ENCODE measurements around the gene RIT1. TPM values are rescaled to one million over a fixed set of nuclear protein-coding genes. Genes with fewer than 3 reads are reported as not detected.

Gene RIT1
- total RNA-seq, 3 donors from 2014 or later: 29.2 to 32.6 (median 29.4) TPM

- Histone ChIP-seq H3K9me3 (no peaks in the 10 kb centered on the region), H3K27me3 (no peaks in the 10 kb centered on the region), H3K4me1 (no peaks in the 10 kb centered on the region), H3K27ac (no peak overlapping the region), H3K36me3 (no peaks in the 10 kb centered on the region), H3K4me3 (no peak overlapping the region)
- no peak for DNase-seq (ENCODE audit: low spot score in 2 of 2)
- intact Hi-C loops (cut with DNase I; ENCODE audit: low total_unique reads): no loop called here
- TF ChIP-seq POLR2AphosphoS5 (IDR thresholded peaks at IDR 0.05) (no peak), POLR2A (IDR thresholded peaks at IDR 0.05) (no peak), CTCF (IDR thresholded peaks at IDR 0.05) (no peak)
Observed at GRCh38 chr1:155850345-155850744, 60.8 kb downstream of the RIT1 start.

- Histone ChIP-seq H3K9me3 (no peaks in the 10 kb centered on the region), H3K36me3 (no peaks in the 10 kb centered on the region), H3K4me1 (no peaks in the 10 kb centered on the region), H3K27ac (no peak overlapping the region), H3K4me3 (no peak overlapping the region), H3K27me3 (no peaks in the 10 kb centered on the region)
- intact Hi-C loops (cut with DNase I; ENCODE audit: low total_unique reads): no loop called here
- TF ChIP-seq POLR2AphosphoS5 (IDR thresholded peaks at IDR 0.05) (no peak), CTCF (IDR thresholded peaks at IDR 0.05) (no peak), POLR2A (IDR thresholded peaks at IDR 0.05) (no peak)
- no peak for DNase-seq (ENCODE audit: low spot score in 2 of 2)
Observed at GRCh38 chr1:155847823-155848529, 63.2 kb downstream of the RIT1 start.

Other genes with a start within 250 kb of the RIT1 start
- gene YY1AP1, start 222.6 kb downstream of the RIT1 start, total RNA-seq: 100 to 1,000 TPM; 107 to 156 (median 155) TPM
- 100 to 1,000 TPM; 143 to 195 (median 168) TPM for gene DAP3, start 222.3 kb downstream of the RIT1 start, total RNA-seq
- 10 to 100 TPM; 33.3 to 56.4 (median 56.1) TPM for gene GON4L, start 54.1 kb downstream of the RIT1 start, total RNA-seq
- gene SYT11, start 51.8 kb downstream of the RIT1 start, total RNA-seq: 1 to 10 TPM; 4.5 to 8.2 (median 5.0) TPM
- 10 to 100 TPM; 52.0 to 81.5 (median 64.2) TPM for gene KHDC4, start 23.1 kb upstream of the RIT1 start, total RNA-seq
- gene RXFP4, start 30.3 kb upstream of the RIT1 start, total RNA-seq: not detected
- gene ARHGEF2, start 67.2 kb upstream of the RIT1 start, total RNA-seq: 10 to 100 TPM; 81.8 to 93.7 (median 90.4) TPM
- 100 to 1,000 TPM; 305 to 407 (median 370) TPM for gene SSR2, start 109.6 kb upstream of the RIT1 start, total RNA-seq
- 10 to 100 TPM; 22.1 to 27.1 (median 23.3) TPM for gene UBQLN4, start 142.4 kb upstream of the RIT1 start, total RNA-seq
- 10 to 100 TPM; 60.7 to 75.5 (median 69.8) TPM for gene LAMTOR2, start 143.4 kb upstream of the RIT1 start, total RNA-seq
- gene RAB25, start 149.8 kb upstream of the RIT1 start, total RNA-seq: 10 to 100 TPM in 2 of 3 donors, not detected in 1; 40.3 to 68.6 TPM
- 1 to 10 TPM in 2 of 3 donors, under 1 TPM in 1; 0.32 to 1.3 (median 1.3) TPM for gene MEX3A, start 171.1 kb upstream of the RIT1 start, total RNA-seq
- 100 to 1,000 TPM; 292 to 367 (median 319) TPM for gene LMNA, start 203.4 kb upstream of the RIT1 start, total RNA-seq
- 10 to 100 TPM in 1 of 3 donors, 1 to 10 TPM in 2; 1.4 to 21.5 (median 9.2) TPM for gene SEMA4A, start 242.2 kb upstream of the RIT1 start, total RNA-seq